ENCODE data around the gene EPS8L3. TPM values are rescaled to one million over a fixed set of nuclear protein-coding genes. Genes with fewer than 3 reads are reported as not detected.

The EPS8L3 gene
- total and polyA plus RNA-seq, 9 of the 15 experiments (the other 6 are each of a cell fraction or from before 2014, with no cell fraction given), result 0.09 to 0.42 (median 0.14) TPM; not detected in 5

DNA sequence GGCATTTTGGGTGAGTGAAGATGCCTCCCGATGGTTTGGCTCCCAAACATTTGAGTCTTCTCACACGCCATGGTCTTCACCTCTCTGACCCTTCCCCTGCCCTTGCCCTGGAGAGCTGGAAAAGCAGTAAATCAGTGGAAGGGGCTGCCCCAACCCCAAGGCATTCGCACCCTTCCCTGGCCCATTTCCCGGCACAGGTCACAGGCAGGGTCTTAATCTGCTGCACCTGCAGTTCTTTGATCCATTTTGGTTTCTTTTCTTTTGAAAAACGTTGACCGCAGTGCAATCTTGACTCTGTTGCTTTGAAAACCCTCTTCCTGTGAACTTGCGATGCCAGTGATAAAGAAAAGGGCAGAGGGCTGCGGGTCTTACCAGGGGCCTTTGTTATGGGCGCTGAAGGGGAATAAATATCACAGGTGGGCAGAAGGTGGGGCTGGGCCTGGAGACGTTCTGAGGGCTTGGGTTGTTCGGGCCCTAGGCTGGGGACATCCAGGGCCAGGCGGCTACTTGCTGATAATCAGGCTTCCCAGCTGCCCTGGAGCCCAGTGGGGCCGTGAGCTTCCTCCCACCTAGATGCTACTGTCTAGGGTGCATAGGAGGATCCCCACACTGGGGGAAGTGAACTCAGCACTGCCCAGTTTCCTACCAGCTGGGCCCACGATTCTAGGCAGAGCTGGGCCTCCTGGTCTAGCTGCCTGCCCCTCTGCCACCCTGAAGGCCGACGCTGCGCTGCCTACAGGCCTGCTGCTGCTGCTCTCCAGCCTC, 38.6 kb upstream of the EPS8L3 start:
- H3K4me3 ChIP-seq, result no peak overlapping the region
- H3K27me3 ChIP-seq (ENCODE audit: control insufficient read depth in 2 of 2, insufficient read depth in 2 of 2, low read length in 2 of 2), result no peaks in the 10 kb centered on the region
- DNase-seq (ENCODE audit: extremely low read depth in 1 of 4, low spot score in 3 of 4) (no peak), FAIRE-seq (peak; percentile 61), ATAC-seq (peak; percentile 58)
- ChIA-PET POLR2A (interaction anchor here (0.9 to 1.5 kb wide), 3 partner anchors 10 to 181 kb away, joined by 3 to 4 read pairs (median 3); no protein-coding TSS in a partner anchor), CTCF (ENCODE audit: low intra/inter-chr PET ratio) (no interaction called here)
- no peaks in the 10 kb centered on the region for H4K20me1 ChIP-seq (replicated peaks; ENCODE audit: control insufficient read depth, insufficient read depth, low read length)
- H3K36me3 ChIP-seq (ENCODE audit: control insufficient read depth, insufficient read depth, low read length), result no peaks in the 10 kb centered on the region
- H3K9ac ChIP-seq (ENCODE audit: insufficient read depth in 1 of 2, low read depth in 2 of 2, low read length in 2 of 2), result peak overlapping the region in 1 of 2 experiments; percentile 81; a peak in 2 of 4 replicates
- H2AFZ ChIP-seq (ENCODE audit: low read depth, low read length), result peak overlapping the region; percentile 25; the same call in 1 of the 2 replicates
- no peaks in the 10 kb centered on the region for H3K9me1 ChIP-seq (ENCODE audit: control insufficient read depth, insufficient read depth, low read length)
- intact Hi-C loops (cut with micrococcal nuclease), result no loop called here
- in situ Hi-C loops (cut with MboI), result no loop called here
- WGBS (ENCODE audit: insufficient coverage, low coverage, missing lambda C conversion rate), result 59% methylated on average over 17 of the region's 17 CpGs
- no peak overlapping the region for H3K27ac ChIP-seq (ENCODE audit: extremely low read depth, low read depth, low read length)
- no peak overlapping the region for H3K4me2 ChIP-seq (ENCODE audit: insufficient read depth, low read length)
- no peaks in the 10 kb centered on the region for H3K9me3 ChIP-seq (replicated peaks; ENCODE audit: control insufficient read depth, insufficient read depth, low read depth, low read length)
- BruUV-seq (replicated peaks), result no TSS peak
- no peaks in the 10 kb centered on the region for H3K79me2 ChIP-seq (ENCODE audit: control insufficient read depth, insufficient read depth, low read length)
- peaks cover 0 to 11% of the 10 kb centered on the region in 2 experiments; a peak in 3 of 5 replicates for H3K4me1 ChIP-seq (replicated peaks in 1 of 2; ENCODE audit: control insufficient read depth in 2 of 2, insufficient read depth in 2 of 2, low read length in 2 of 2)
- no peak for TF ChIP-seq HMG20B (CRISPR knock-in tag; IDR thresholded peaks at IDR 0.05)
- TF ChIP-seq ZNF431 (CRISPR knock-in tag; IDR thresholded peaks at IDR 0.05), result no peak
- no peak for TF ChIP-seq MCM5 (IDR thresholded peaks at IDR 0.05; ENCODE audit: low read depth)
- TF ChIP-seq ZKSCAN1 (IDR thresholded peaks at IDR 0.05; ENCODE audit: low read depth, low read length), result no peak
- no peak for TF ChIP-seq NCOA6 (IDR thresholded peaks at IDR 0.05)
- no peak for TF ChIP-seq HDAC2 (IDR thresholded peaks at IDR 0.05)
- TF ChIP-seq CHD7 (IDR thresholded peaks at IDR 0.05; ENCODE audit: low read depth, low read length), result no peak
- TF ChIP-seq FUS (optimal IDR thresholded peaks at IDR 0.05; ENCODE audit: low read depth, low read length), result no peak
- no peak for TF ChIP-seq ZNF3 (CRISPR knock-in tag; IDR thresholded peaks at IDR 0.05)
- no peak for TF ChIP-seq GTF2B (IDR thresholded peaks at IDR 0.05; ENCODE audit: extremely low read depth, insufficient read length)
